Nucleus accumbens (tissue), 56 donors: ENCODE data around the gene KLC1.
A peak's percentile ranks its signal among the peaks of the same experiment; 100 is the strongest.
"Not testable (repeated sequence)": the region's sequence is repeated elsewhere in the genome, so short reads cannot be mapped to it uniquely, and the experiment has no call there.

Experiments used
- DNase-seq, 56 donors: peaks; one replicate each; lab custom pipeline; 2025; lab: John Stamatoyannopoulos, UW

The KLC1 gene

DNA sequence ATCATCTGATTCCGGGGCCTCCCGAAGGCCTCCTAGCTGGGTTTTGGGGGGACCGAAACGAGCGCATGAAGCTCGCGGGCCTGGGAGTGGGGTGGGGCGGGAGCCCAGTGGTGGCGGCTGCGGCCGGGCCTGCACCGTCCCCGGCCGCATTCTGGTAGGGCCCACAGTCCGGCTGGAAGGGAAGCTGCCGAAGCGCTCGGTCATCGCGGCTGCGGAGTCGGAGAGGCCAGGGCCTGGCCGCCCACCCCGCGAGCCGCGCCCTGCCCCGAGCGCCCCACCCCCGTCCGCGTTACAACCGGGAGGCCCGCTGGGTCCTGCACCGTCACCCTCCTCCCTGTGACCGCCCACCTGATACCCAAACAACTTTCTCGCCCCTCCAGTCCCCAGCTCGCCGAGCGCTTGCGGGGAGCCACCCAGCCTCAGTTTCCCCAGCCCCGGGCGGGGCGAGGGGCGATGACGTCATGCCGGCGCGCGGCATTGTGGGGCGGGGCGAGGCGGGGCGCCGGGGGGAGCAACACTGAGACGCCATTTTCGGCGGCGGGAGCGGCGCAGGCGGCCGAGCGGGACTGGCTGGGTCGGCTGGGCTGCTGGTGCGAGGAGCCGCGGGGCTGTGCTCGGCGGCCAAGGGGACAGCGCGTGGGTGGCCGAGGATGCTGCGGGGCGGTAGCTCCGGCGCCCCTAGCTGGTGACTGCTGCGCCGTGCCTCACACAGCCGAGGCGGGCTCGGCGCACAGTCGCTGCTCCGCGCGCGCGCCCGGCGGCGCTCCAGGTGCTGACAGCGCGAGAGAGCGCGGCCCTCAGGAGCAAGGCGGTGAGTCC, at the start of gene KLC1:
TSS of gene KLC1 (plus strand) at position 528 of the 819 bp plus-strand sequence. CDS start 25,354 bp downstream, outside the sequence.
- peak in 53 of 56 donors; percentile 36 to 92 (median 78) for DNase-seq

DNA sequence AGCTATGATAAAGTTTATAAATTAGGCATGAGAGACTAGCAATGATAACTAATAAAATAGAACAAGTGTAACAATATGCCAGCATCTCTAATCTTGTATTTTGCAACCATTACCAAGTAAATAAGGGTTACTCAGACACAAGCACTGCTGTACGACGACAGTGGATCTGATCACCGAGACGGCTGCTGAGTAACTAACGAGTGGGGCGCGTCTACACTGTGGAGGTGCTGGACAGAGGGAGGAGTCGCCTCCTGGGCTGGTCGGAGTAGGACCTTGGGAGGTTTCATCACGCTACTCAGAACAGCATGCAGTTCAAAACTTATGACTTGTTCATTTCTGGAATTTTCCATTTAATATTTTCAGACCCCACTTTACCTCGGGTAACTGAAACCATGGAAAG, 47.8 kb upstream of the KLC1 start:
- DNase-seq: no peak

DNA sequence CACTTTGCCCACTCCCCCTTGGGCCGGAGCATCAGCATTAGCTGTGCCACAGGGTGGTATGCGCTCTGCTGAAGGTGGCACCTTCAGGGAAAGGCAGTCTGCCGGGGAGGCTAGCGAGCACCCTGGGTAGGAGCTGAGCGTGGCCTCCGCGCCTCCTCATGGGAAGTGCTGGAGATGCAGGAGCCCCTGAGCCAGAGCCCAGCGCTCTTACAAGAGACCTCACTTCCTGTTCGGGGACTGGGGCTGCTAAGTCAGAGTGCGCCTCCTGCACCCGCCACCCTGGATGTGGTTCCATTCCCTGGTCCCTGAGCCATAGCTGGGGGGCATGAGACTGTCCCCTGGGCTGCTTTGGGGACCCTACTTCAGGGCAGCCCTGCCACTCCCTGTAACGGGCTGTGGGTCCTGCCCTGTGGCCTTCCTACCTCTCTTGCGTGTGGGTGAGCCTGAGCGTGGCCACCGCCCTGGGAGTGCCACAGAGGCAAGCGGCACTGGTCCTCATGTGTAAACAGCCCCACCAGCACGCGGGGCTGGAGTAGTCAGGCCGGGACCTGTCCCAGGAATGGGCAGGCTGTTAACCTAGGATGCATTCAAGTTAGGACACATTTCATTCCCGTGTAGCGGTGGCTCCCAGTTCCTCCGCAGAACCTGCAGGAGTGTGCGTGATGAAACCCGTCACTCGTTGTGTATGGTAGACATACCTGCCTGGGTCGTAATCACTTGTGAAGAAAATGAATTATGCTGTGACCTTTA, 46.9 kb upstream of the KLC1 start:
- DNase-seq: no peak

DNA sequence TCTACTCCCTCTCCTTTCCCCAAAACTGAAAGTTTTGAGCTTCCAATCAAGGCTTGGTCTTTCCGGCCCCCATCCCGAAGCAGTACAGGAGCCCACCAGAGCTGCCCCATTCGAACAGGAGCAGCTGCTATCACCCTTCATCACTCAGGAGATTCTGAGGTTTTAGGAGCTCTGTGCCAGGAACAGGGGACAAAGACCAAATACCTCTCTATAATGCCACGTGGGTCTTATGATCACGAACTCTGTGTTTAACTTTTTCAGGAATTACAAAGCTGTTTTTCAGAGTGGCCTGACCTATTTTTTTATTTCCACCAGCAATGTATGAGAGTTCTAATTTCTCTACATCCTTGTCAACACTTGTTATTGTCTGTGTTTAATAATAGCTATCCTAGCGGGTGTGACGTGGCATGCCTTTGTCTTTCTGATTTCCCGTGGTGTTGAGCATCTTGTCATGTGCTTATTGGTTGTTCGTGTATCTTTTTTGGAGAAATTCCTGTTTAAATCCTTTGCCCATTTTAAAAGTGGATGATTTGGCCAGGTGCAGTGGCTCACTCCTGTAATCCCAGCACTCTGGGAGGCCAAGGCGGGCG, 44.6 kb upstream of the KLC1 start:
- no peak for DNase-seq

DNA sequence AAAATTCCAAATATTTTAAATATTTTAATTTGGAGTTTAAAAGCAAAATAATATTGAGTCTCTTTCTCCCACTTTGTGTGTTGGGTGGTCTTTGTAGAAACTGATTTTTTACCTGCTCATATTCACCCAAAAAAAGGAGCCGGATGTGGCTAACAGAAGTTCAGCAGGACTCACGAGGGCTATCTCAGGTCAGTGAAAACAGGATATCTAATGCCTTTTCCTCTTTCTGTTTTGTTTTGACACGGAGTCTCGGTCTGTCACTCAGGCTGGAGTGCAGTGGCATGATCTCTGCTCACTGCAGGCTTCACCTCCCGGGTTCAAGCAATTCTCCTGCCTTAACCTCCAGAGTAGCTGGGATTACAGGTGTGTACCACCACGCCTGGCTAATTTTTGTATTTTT, 35.4 kb upstream of the KLC1 start:
- no peak for DNase-seq

DNA sequence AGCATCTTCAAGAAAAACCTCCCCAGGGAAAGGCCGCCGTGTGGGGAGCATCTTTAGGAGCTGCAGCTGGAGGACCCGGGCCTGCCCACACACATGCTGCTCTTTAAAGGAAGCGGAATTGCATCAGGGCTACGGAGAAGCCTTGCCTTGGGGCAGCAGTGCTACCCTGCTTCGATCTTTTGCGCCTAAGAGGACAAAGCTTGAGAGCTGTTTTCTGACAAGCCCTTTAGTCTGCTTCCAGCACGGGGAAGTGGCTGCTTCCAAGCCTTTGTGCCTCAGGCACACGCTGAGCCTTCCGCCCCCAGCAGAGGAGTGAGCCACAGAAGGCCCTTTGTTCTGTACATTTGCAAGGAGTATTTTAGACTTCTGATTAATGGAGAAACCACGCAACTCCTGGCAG, 34.7 kb upstream of the KLC1 start:
- peak in 55 of 56 donors; percentile 11 to 87 (median 65) for DNase-seq

DNA sequence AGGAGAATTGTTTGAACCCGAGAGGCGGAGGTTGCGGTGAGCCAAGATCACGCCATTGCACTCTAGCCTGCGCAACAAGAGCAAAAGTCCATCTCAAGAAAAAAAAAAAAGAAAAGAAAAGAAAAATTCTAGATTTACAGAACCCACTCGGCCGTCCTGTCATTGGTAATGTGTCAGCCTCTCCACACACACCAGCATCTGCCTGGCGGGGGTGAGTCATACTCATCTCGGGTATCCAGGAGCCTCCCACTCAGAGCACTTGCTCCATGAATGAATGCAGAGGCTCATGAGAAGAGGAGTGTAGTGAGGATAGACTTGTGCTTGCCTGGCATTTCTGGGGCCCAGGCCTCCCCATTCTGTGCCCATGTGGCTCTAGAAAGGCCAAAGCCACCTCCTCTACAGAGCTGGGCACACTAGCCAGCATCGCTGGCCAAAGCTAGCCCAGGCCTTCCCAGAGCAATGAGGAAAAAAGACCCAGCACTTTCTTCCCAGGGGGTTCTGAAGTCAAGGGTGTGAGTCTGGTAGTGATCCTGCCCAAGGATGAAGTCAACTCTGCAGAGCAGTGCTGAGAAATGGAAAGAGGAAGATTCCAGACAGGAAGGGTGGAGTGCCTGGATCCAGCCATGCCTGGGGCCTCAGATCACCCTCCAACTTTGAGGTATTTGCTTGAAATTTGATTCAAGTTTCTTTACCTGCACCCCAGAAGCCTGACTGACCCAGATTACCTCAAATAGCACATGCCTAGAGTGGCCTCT, 31.2 kb upstream of the KLC1 start:
- peak in 36 of 56 donors; percentile 4 to 82 (median 41) for DNase-seq

DNA sequence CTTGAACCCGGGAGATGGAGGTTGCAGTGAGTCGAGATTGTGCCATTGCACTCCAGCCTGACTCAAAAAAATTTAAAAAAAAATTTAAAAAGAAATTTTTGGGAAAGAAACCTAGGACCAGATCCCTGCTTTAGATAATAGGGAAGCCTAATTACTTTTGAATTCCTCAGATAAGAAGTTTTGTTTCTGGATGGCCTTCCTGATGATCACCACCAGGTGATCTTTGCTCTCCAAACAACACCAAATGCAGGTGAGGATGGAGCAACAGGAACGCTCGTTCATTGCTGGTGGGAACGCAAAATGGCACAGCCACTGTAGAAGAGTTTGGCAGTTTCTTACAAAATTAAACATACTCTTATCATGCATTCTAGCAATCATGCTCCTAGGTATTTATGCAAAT, 28.5 kb upstream of the KLC1 start:
- DNase-seq: no peak

DNA sequence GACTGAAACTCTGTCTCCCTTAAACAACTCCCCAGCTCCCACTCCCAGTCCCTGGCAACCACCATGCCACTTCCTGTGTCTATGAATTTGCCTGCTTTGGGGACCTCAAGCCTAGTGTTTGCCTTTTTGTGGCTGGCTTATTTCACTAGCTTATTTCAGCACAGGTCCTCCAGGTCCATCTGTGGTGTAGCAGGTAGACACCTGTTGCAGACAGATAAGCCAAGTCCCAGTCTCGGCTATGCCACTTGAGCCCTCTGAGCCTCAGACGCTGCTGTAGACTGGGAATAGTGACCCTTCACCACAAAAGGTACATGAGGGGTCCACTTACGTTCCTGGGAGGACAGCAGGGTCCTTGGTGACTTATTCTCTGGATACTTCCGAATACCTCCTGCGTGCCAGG, 24.4 kb upstream of the KLC1 start:
- DNase-seq: no peak

DNA sequence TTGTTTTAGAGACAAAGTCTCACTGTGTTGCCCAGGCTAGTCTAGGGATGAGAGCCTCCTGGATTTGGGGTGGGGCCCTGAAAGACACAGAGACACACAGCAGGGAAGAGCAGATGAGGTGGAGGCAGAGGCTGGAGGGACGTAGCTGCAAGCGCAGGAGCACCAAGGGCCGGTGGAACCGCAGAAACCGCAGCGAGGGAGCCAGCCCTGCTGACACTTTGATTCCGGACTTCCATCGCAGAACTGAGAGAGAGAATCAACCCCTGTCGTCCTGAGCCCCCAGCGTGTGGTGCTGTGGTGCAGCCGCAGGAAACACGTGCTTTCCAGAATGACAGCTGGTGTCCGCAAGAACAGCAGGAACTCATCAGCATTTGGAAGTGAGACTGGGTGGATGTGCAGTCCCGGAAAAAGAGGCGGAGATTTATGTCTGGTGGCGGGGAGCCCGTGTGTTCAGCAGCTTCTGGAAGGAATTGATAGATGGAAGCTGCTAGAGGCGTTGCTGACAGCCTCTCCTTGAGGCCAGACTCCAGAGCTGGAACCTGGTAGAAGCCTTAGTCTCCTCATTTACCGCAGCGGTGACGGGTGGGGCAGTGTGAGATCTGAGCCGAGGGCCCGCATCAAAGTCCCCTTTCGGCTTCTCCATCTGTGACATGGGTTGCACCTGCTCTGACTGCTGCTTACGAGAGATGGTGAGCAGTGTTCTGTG, 21.9 kb upstream of the KLC1 start:
- DNase-seq: peak in 51 of 56 donors; percentile 17 to 84 (median 58)

DNA sequence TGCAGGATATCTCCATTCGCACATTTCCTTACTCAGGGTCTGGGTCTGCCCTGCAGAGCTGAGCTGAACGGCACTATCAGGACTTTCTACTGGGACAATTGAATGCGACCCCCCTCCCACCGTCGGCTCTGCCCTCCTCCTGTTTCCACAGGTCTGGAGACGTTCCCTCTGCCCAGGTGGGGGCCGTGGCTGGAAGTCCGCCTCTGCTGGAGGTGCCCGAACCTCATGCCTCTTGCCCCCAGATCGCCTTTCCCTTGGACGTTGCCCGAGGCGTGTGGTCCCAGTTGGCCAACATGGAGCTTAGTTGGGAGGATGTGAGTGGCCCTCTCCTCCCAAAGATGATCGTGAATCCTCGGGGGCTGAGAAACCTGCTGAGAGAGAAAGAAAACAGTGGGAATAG, 21.2 kb upstream of the KLC1 start:
- DNase-seq: no peak

DNA sequence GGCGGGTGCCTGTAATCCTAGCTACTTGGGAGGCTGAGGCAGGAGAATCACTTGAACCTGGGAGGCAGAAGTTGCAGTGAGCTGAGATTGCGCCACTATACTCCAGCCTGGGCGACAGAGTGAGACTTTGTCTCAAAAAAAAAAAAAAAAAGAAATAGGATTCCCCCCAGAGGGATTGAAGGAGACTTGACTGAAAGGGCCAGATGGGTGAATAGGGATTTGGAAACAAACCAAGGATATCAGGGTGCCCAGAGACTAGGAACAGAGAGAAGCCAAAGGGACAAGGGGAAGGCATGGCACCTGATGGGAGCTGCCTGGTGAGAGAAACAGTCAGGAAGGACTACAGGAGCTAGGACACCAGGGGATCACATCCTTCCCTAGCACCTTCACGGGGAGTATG, 19.9 kb upstream of the KLC1 start:
- DNase-seq: not testable (repeated sequence)

DNA sequence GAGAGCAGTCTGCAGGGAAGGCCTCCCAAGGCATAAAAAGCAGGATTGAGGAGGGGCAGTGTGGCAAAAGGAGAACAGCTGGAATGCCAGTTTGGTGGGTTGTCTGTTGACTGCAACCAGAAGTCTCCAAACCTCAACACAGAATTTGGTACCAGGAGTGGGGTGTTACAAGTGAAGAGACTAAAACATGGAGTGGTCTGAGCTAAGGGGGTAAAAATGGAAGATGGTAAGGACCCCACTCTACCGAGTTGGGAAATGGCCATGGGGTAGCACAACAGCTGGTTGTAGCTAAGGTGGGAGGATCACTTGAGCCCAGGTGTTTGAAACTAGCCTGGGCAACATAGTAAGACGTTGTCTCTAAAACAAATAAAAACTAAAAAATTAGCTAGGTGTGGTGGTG, 17.8 kb upstream of the KLC1 start:
- no peak for DNase-seq

DNA sequence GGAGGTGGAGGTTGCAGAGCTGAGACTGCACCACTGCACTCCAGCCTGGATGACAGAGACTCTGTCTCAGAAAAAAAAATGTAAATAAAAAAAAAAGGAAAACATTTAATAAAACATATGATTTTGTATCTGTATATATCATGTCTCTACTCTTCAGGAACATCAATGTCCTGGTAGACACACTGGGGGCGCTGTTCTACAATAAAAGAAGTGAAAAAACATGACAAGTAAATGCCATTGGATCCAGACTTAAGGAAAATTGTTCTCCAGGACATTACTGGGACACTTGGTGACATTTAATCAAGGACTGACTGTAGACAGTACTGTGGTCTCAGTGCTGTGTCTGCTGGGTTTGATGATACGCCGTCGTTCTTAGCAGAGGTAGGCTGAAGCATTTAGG, 15.5 kb upstream of the KLC1 start:
- no peak for DNase-seq

DNA sequence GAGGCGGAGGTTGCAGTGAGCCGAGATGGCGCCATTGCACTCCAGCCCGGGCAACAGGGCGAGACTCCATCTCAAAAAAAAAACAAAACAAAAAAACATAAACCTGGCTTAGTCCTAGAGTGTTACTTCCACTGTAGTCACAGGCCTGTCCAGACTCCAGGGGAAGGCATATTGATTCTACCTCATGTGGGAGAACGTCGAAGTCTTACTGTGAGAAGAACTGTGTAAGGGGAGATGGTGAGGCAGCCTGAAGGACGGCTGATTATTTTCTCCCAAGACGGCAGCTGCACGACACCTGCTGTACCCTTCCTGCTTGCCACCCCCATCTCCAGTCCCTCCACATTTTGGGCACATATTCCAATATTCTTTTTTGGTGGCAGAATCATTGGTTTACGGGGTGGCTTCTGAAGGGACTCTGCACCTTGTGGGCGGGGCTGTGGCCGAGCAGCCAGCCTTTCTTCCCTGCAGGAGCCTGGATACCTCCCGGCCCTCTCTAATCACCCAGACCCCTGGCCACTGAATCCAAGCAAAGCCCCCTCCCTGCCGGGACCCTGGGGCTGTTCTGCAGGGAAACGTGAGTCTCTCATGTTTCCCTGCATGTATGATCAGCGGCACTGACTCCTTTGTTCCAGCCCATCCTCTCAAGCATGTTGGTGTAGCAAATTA, 12.2 kb upstream of the KLC1 start:
- no peak for DNase-seq

DNA sequence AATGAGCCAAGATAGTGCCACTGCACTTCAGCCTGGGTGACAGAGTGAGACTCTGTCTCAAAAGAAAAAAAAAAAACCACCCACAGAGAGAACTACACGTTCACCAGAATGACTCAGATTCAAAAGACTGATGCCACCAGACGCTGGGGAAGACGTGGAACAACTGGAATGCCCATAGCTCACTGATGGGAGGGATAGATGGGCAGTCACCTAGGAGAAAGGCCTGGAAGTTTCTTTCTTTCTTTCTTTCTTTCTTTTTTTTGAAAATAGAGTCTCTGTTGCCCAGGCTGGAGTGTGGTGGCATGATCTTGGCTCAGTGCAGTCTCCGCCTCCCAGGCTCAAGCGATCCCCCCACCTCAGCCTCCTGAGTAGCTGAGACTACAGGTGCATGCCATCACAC, 10.0 kb upstream of the KLC1 start:
- DNase-seq: no peak

DNA sequence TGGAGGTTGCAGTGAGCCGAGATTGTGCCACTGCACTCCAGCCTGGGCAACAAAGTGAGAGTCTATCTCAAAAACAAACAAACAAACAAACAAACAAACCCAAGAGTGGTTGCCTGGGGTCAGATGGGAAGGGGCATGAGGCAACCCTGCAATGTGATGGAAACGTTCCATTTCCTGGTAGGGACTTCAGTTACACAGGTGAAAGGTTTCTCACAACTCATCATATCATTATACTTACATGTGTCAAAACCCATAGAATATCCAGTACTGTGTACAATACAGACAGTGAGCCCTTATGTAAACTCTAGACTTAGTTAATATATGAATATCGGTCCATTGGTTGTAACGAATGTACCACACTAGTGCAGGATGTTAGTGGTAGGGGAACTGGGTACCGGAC, 7.2 kb upstream of the KLC1 start:
- no peak for DNase-seq

DNA sequence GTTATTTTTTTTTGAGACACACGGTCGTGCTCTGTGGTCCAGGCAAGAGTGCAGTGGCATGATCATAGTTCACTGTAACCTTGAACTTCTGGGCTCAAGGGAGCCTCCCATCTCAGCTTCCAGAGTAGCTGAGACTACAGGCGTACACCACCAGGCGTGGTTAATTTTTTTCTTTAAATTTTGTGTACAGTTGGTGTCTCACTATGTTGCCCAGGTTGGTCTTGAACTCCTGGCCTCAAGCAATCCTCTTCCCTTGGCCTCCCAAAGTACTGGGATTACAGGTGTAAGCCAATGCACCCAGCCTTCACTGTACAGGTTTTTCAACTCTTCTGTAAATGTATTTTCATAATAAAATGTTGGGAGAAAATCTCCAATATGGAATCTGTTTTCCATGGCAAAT, 5.7 kb upstream of the KLC1 start:
- DNase-seq: no peak

DNA sequence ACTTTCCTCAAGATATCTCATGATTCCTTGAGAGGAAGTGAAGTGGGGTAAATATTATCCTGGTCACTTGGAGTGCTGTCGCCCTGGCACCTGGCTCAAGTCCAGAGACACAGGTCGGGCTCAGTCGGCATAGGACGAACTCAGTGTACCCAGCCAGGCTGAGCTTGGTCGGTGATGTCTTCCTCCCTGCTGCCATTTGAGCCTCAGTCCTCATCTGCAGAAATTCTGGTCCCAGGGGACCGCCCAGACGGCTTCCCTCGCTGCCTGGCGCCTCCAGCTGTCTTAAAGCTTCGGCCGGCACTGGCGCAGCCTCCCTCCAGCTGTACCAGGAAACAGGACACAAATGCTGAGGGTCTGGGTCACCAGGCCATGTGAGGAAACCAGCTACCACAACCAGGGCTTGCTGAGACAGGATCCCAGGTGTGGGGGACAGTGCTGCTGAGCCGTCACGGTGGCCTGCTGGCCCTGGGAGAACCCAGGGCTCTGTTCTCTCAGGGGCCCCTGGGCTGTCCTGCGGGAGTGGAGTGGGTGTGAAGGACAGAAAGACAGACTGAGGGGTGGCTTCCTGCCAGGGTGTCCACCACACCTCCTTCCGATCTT, 5.0 kb upstream of the KLC1 start:
- DNase-seq: no peak
